ENCODE data around the gene NSF. TPM values are rescaled to one million over a fixed set of nuclear protein-coding genes. Genes with fewer than 3 reads are reported as not detected.
"Not testable (repeated sequence)": the region's sequence is repeated elsewhere in the genome, so short reads cannot be mapped to it uniquely, and the experiment has no call there.

The NSF gene
- total RNA-seq, 1 experiment from 2014 or later = 22.2 TPM

DNA sequence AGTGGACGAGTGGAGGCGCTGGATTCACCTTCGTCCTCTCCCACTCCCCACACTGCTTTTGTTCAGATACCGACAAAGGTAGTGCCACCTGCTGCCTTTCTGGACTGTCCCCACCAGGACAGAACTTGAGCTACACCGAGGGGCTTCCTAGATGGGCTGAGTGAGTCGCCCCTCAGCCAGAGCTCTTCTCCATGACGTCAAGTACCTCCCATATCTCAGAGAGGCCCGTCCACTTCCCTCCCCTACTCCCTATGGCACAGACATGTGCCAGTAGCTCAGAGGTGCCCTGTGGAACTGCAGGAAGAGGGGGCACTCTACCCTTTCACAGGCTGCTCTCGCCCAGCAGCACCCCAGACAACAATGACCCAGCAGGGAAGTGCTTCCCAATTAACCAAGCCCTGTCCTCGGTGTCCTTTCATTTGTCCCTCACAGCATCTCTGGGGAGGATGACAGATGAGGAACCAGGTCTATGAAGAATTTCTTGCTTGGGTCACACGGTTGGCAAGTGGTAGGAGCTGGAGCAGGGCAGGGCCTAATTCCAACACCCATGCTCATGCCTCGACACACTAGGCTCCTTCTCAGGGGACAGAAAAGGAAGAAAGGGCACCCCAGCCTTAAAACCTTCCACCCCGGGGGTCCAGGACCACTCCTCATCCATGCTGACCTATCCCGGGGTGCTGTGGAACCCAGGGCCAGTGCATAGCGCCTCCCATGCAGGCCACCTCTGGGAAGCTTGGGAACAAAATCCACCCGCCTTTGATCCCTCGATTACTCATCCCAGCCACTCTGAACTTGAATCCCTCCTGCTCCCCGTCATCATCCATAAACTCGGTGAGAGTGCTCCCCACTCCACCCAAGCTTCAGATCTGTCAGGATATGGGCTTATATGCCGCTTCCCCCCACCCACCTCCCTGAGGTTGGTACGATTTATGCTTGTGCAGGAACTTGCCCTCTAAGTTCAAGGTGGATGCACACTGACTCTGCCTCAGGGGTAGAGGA, 176.3 kb downstream of the NSF start:
- H3K4me3 ChIP-seq (ENCODE audit: insufficient read depth, low read depth, low read length) = no peak overlapping the region
- peak; percentile 52 for DNase-seq
- H3K27me3 ChIP-seq (ENCODE audit: control insufficient read depth, insufficient read depth, low read length) = peaks cover 4% of the 10 kb centered on the region; the same call in 1 of the 2 replicates

DNA sequence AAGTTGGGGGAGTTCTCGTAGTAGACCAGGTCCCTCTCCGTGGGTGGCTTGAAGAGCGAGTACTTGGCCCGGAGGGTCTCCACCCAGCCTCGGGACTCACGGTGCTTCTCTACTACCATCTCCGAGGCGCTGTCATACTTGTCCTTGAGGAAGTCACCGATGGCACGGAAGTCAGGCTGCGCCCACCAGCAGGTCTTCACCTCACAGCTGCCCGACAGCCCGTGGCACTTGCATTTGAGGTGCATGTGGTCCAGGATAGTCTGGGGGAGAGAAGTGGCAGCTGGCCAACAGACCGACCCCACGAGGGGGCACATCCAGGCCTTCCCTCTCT, 178.0 kb downstream of the NSF start:
- peak; percentile 19 for DNase-seq
- no peaks in the 10 kb centered on the region; the same call in 1 of the 2 replicates for H3K36me3 ChIP-seq (replicated peaks; ENCODE audit: control insufficient read depth, insufficient read depth, low read length)
- H3K27me3 ChIP-seq (ENCODE audit: control insufficient read depth, insufficient read depth, low read length) = peaks cover 4% of the 10 kb centered on the region; the same call in 1 of the 2 replicates
- H3K4me3 ChIP-seq (ENCODE audit: insufficient read depth, low read depth, low read length) = no peak overlapping the region

More for the DNA sequence above, 176.3 kb downstream of the NSF start:
- no peaks in the 10 kb centered on the region; the same call in 1 of the 2 replicates for H3K36me3 ChIP-seq (replicated peaks; ENCODE audit: control insufficient read depth, insufficient read depth, low read length)

DNA sequence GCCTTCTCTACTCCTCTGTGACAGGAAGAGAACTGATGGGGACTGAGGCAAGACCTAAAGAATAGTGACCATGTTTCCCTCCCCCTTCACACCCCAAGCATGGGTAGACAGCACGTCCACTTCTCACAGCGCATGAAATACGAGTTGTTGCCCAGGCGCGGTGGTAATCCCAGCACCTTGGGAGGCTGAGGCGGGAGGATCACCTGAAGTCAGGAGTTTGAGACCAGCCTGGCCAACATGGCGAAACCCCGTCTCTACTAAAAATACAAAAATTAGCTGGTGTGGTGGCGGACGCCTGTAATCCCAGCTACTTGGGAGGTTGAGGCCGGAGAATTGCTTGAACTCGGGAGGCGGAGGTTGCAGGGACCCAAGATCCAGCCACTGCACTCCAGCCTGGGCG, 178.4 kb downstream of the NSF start:
- H3K27me3 ChIP-seq (ENCODE audit: control insufficient read depth, insufficient read depth, low read length) = not testable (repeated sequence)

DNA sequence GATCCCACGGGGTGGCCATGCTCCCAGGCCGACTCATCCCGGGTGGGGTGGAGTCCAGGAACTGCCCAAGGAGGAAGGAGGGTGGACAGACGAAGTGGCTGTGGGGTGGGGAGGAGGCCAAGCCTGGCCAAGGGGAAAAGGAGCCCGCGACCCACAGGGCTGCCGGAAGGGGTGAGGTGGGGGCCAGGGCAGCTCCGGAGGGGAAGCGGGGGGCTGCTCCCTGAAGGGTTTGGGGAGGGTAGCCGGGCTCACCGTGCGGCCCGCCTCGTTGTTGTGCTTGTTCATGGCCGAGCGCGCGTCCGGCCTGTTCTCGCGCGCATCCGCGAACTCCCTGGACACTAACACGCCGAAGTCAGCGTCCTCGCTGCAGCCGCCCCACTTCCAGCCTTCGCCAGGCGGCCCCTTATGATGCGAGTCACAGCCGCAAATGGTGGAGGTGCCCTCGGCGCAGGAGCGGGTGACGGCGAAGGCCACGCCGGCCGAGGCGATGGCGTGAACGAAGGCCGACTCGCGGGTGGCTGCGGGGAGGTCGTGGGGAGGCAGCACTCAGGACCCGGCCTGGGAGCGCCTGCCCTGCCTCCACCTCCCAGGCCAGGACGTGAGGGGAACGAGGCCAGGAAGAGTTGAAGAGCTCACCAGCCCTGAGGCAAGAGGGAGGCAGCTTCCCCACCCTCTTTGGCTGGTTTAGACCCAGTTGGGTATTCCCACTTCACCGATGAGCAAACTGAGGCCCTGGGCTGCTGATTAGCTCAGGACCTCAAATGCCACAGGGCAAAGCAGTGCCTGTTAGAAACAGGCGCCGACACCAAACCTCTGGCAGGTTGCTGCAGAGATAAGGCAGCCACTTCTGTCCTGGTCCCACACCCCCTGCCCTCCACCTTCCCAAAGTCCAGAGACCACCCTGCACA, 179.3 kb downstream of the NSF start:
- DNase-seq = peak; percentile 55
- no peaks in the 10 kb centered on the region; the same call in 1 of the 2 replicates for H3K36me3 ChIP-seq (replicated peaks; ENCODE audit: control insufficient read depth, insufficient read depth, low read length)
- peaks cover 14% of the 10 kb centered on the region; the same call in 1 of the 2 replicates for H3K27me3 ChIP-seq (ENCODE audit: control insufficient read depth, insufficient read depth, low read length)
- no peak overlapping the region for H3K4me3 ChIP-seq (ENCODE audit: insufficient read depth, low read depth, low read length)

More for the DNA sequence above, 178.4 kb downstream of the NSF start:
- DNase-seq; H3K4me3 ChIP-seq (ENCODE audit: insufficient read depth, low read depth, low read length); H3K36me3 ChIP-seq (replicated peaks; ENCODE audit: control insufficient read depth, insufficient read depth, low read length): not testable (repeated sequence)

DNA sequence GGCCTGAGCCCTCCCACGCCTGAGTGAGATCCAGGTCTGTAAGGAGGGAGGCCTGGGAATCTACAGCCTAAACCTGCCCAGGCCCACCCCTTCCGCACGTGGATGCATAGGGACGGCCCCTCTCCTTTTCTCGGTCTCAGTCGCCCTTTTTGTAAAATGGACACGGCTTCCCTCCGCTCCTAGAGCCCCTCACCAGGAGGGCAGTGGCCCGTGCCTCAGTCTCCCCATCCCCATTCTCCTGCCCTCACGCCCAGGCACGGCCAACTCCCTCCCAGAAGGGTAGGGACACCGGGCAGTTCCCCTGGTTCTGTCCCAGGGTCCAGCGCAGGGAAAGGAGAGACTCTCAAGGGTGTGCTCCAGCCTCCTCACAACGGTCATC, 180.0 kb downstream of the NSF start:
- H3K27me3 ChIP-seq (ENCODE audit: control insufficient read depth, insufficient read depth, low read length) = peaks cover 19% of the 10 kb centered on the region; the same call in 1 of the 2 replicates
- DNase-seq = peak; percentile 69
- H3K4me3 ChIP-seq (ENCODE audit: insufficient read depth, low read depth, low read length) = peak overlapping the region; percentile 36; the same call in 1 of the 2 replicates
- no peaks in the 10 kb centered on the region for H3K36me3 ChIP-seq (replicated peaks; ENCODE audit: control insufficient read depth, insufficient read depth, low read length)

DNA sequence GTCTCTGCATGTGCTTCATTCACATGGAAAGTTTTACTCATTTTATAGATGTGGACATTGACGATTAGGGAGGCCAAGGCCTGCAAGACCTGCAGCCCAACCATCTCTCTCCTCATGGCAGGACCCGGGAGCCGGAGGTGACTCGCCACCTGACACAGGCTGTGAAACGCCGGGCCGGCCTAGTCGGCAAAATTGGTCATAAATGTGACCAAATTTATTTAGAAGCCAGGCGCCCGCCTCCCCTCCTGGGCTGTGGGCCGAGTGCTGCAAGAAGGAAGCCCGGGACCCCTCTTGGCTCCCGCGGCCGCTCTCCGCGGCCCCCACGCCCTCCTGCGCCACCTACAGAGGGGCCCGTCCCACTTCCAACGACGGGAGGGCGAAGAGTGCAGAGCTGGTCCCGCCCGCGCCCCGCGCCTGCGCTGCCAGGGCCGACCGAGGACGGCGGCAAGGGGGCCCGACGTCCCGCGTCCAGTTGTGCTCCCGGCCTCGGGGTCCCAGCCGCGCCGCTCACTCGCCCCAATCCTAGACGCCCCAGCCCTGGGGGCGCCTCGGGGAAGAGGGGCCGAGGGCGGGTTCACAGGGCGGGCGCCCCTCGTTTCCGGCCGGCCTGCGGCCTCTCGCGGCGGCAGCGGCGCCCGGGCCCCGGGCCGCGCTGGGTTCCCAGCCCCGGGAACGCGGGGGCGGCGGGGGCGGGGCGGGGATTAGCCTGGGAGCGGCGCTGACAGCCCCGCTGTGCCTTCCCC, 180.5 kb downstream of the NSF start:
- DNase-seq = peak; percentile 72
- peaks cover 19% of the 10 kb centered on the region; the same call in 1 of the 2 replicates for H3K27me3 ChIP-seq (ENCODE audit: control insufficient read depth, insufficient read depth, low read length)
- H3K36me3 ChIP-seq (replicated peaks; ENCODE audit: control insufficient read depth, insufficient read depth, low read length) = no peaks in the 10 kb centered on the region
- peak overlapping the region; percentile 36 for H3K4me3 ChIP-seq (ENCODE audit: insufficient read depth, low read depth, low read length)

DNA sequence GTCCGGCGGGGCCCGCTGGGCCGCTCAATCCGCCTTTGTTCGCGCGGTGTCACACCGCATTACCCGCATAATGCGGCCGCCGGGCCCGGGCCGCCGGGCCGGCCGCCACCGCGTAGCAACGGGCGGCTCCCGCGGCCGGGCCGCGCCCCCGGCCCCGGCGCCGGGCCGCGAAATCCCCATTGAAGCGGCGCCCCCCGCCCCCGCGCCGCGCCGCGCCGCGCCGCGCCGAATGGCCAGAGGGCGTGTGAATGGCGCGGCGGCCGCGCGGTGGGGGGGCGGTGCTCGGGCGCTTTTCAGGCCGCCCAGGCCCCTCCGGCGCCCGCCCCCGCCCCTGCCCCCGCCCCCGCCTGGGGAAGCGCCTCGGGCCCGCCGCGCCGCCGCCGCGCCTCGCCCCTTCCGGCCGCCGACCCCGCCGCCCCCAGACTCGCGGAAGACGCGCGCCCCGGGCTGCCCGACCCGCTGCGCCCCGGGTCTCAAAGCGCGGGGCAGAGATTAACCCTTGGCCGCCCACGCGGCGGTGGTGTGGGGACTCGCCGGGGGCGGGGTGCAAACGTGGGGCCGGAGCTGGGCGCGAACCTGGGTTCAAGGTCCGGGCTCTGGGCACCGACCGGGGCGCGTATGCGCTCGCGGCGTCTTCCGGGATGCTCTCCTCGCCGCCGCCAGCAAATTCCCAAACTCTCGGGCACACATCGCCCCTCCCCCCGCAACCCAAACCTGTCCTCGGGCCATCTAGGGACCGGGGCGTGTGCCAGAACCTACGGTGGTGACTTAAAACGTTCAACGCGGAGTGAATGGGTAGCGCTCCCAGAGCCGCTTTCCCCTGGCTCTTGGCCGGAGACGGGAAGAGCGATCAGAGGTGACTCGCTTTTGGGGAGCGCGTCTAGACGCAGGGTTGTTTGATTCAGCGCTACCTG, 181.3 kb downstream of the NSF start:
- H3K36me3 ChIP-seq (replicated peaks; ENCODE audit: control insufficient read depth, insufficient read depth, low read length) = no peaks in the 10 kb centered on the region
- peaks cover 19% of the 10 kb centered on the region; the same call in 1 of the 2 replicates for H3K27me3 ChIP-seq (ENCODE audit: control insufficient read depth, insufficient read depth, low read length)
- peak overlapping the region; percentile 51 for H3K4me3 ChIP-seq (ENCODE audit: insufficient read depth, low read depth, low read length)
- DNase-seq = peak; percentile 91

DNA sequence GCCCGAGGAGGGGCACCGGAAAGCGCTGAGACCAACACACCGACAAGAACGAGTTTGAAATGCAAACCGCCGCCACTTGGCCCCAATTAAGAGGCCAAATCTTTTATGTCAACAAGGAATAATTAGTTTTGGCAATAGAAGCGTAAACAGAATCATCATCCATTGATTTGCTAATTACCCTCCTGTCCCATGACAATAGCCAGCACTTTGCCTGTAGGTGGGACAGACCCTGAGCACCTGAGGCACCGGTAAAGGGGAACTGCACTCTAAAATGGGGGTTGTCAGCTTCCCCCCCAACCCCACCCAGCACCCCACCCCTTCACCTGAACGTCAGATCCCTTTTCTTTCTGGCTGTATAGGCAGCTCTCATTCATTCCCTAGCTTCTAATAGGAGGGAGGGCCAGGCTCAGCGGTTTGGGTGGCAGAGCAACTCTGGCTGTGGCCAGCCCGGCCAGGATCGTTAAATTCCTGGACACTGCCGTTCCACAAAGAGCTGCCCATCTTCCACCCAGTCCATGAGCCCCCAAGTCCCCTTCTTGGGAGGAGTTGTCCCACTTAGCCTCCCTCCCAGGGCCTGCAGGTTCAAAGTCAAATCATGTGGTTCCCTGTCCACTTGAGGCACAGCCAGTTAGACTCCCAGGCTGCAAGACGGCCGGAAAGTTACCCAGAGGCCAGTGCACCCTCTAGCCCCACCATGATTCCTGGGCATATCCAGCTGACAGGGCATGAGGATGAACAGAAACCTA, 182.2 kb downstream of the NSF start:
- peak; percentile 90 for DNase-seq
- Histone ChIP-seq H3K27me3 (ENCODE audit: control insufficient read depth, insufficient read depth, low read length) (peaks cover 21% of the 10 kb centered on the region; the same call in 1 of the 2 replicates), H3K36me3 (replicated peaks; ENCODE audit: control insufficient read depth, insufficient read depth, low read length) (no peaks in the 10 kb centered on the region), H3K4me3 (ENCODE audit: insufficient read depth, low read depth, low read length) (peak overlapping the region; percentile 51)

DNA sequence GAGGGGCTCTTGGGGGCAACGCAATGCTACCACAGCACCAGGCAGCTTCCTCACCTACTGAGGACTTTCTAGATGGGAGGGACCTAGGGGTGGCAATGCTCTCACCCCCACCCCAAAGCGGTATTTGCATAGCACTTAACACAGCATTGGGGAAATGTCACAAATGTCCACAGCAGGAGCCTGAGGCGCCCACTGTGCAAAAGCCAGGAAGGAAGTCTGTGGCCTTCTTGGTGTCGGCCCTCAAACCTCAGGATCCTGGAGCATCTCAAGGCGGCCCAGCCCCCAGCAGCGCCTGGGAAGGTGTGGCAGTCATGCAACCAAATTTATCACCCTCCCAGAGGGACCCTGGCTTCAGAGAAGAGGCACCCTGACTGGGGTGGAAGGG, 182.7 kb downstream of the NSF start:
- no peaks in the 10 kb centered on the region for H3K36me3 ChIP-seq (replicated peaks; ENCODE audit: control insufficient read depth, insufficient read depth, low read length)
- peak; percentile 65 for DNase-seq
- peaks cover 21% of the 10 kb centered on the region; the same call in 1 of the 2 replicates for H3K27me3 ChIP-seq (ENCODE audit: control insufficient read depth, insufficient read depth, low read length)
- no peak overlapping the region for H3K4me3 ChIP-seq (ENCODE audit: insufficient read depth, low read depth, low read length)

DNA sequence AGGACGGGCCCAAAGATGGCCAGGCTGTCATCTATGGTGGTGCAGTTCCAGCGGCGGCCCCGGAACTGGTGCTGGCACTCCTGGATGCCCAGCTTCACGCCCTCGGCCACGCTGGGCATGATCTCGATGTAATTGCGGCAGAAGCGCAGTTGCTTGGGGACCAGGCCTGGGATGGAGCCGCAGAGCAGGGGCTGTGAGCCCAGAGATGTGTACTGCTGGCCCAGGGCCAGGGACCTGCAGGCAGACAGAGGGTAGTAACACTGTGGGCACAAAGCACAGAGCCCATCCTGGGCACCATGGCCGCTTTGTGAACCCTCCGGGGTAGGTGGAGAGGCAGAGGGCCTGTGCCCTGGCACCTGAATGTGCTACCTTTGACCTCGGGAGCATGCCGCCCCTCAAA, 183.2 kb downstream of the NSF start:
- no peak overlapping the region for H3K4me3 ChIP-seq (ENCODE audit: insufficient read depth, low read depth, low read length)
- H3K36me3 ChIP-seq (replicated peaks; ENCODE audit: control insufficient read depth, insufficient read depth, low read length) = no peaks in the 10 kb centered on the region
- peaks cover 21% of the 10 kb centered on the region; the same call in 1 of the 2 replicates for H3K27me3 ChIP-seq (ENCODE audit: control insufficient read depth, insufficient read depth, low read length)
- no peak for DNase-seq

DNA sequence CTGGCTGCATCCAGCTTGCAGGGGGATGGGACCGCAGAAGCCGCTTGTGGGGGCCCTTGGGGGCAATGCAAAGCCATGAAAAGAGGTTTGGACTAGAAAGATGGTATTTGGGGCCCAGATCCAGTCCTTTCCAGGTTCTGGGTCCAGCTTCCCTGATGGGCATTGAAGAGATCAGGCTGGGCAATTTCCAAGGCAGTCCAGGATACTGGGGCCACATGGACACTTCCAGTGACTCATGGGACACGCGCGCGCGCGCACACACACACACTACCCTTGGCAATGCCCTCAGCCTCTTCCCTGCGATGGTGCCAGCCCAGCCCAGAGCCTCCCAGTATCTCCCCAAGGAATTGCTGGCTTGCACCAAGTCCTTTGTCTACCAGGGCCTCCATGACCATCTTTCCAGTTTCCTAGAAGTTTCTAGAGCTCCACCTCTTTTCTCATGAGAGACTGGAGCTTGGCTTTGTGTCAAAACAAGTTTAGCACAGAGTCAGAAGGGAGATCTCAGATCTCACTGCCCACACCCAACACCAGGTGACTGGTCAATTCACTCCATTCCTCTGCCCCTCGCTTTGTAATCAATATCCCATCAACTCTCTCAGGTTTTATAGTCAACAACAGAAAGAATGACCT, 183.8 kb downstream of the NSF start:
- H3K36me3 ChIP-seq (replicated peaks; ENCODE audit: control insufficient read depth, insufficient read depth, low read length) = no peaks in the 10 kb centered on the region
- peaks cover 21% of the 10 kb centered on the region; the same call in 1 of the 2 replicates for H3K27me3 ChIP-seq (ENCODE audit: control insufficient read depth, insufficient read depth, low read length)
- no peak for DNase-seq
- H3K4me3 ChIP-seq (ENCODE audit: insufficient read depth, low read depth, low read length) = no peak overlapping the region

DNA sequence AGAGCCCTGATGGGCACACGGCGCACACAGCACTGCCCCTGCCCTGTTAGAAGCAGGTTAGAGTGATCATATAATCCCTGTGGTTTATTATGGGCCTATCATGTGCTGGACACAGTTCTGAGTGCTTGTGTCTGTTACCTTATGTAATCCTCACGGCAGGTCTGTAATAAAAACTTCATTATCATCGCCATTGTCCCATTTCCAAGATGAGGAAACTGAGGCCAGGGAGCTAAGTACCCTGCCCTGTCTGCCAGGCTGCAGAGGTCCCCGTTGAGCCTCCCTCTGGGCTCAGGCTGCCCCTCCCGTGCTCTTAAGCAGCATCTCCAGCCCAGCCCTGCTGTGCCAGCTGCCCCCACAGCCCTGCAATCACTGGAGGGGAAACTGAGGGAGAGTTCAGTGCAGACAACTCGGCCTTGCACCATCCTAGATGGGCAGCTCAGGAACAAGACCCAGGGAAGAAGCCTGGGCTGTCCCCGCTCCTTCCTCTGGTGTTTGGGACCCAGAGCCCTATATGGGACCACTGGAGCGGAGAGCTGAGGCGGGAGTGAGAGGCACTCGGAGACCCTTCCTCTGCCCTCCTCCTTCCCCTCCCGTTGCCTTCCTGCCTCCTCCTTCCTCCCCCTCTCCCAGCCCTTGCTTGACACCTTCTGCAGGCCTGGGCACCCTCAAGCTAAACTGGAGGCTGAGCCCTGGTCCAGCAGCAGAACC, 186.0 kb downstream of the NSF start:
- Histone ChIP-seq H3K36me3 (replicated peaks; ENCODE audit: control insufficient read depth, insufficient read depth, low read length) (no peaks in the 10 kb centered on the region), H3K27me3 (ENCODE audit: control insufficient read depth, insufficient read depth, low read length) (peaks cover 17% of the 10 kb centered on the region; the same call in 1 of the 2 replicates), H3K4me3 (ENCODE audit: insufficient read depth, low read depth, low read length) (no peak overlapping the region)
- peak; percentile 51 for DNase-seq
